ENCODE results near the gene CAPNS1. TPM values are rescaled to one million over a fixed set of nuclear protein-coding genes. Genes with fewer than 3 reads are reported as not detected.

Gene CAPNS1
- total and polyA plus RNA-seq, 2 experiments from 2014 or later, result 199 to 320 TPM

DNA sequence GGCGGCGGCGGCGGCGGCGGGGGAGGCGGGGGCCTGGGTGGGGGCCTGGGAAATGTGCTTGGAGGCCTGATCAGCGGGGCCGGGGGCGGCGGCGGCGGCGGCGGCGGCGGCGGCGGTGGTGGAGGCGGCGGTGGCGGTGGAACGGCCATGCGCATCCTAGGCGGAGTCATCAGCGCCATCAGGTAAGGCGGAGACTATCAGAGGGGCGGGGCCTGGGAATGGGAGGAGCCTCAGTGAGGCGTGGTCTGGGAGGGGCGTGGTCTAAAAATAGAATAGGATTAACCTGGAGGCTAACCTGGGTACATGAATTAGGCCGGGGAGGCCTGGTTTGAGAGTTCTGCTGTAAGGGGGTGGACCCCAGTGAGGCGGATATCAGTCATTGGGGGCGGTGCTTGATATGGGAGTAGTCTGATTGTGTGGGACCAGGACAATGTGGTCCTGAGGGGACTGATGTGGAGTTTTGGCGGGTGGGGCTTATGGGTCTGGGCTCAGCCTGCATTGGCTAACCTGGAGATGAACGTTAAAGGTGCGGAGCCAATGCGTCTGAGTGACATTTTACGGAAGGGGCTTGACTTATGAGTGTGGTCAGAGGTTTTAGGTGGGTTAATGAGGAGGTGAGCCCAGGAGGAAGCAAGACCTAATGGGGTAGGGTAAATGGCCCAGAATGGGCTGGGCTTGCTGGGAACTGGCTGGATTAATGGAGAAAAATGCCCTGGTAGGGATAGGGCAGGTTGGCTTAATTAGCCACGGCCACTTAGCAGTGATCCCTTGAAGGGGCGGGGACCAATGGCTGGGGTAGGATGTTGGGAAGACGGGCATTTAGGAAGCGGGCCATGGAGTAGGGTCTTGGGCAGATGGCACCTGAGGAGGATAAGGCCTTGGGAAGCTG, 1.4 kb downstream of the CAPNS1 start:
- Histone ChIP-seq H3K4me1 (ENCODE audit: insufficient read depth) (no peaks in the 10 kb centered on the region), H3K27ac (peak overlapping the region; percentile 100), H3K9me3 (ENCODE audit: low read depth) (no peaks in the 10 kb centered on the region), H4K20me1 (ENCODE audit: insufficient read depth, poor library complexity, severe bottlenecking) (peaks cover 9% of the 10 kb centered on the region), H2AFZ (peak overlapping the region; percentile 62), H3K4me2 (peak overlapping the region; percentile 93), H3K9me2 (replicated peaks; ENCODE audit: insufficient read depth) (no peaks in the 10 kb centered on the region), H3K79me2 (peaks cover 25% of the 10 kb centered on the region), H3K4me3 (peak overlapping the region; percentile 98), H3K36me3 (replicated peaks; ENCODE audit: insufficient read depth, low read depth) (no peaks in the 10 kb centered on the region), H3K27me3 (no peaks in the 10 kb centered on the region)
- 25% methylated on average over 32 of the region's 42 CpGs for WGBS (ENCODE audit: low lambda C conversion rate, missing lambda C conversion rate)
- peak; percentile 94 for DNase-seq (ENCODE audit: low spot score)
- TF ChIP-seq EZH2phosphoT487 (IDR thresholded peaks at IDR 0.05; ENCODE audit: low read depth, severe bottlenecking, unreplicated experiment) (no peak), EZH2 (IDR thresholded peaks at IDR 0.05; ENCODE audit: borderline replicate concordance) (no peak)

- TF ChIP-seq EZH2 (IDR thresholded peaks at IDR 0.05; ENCODE audit: borderline replicate concordance) (no peak), EZH2phosphoT487 (IDR thresholded peaks at IDR 0.05; ENCODE audit: low read depth, severe bottlenecking, unreplicated experiment) (no peak)
- TF ChIP-seq, protein P1, sequence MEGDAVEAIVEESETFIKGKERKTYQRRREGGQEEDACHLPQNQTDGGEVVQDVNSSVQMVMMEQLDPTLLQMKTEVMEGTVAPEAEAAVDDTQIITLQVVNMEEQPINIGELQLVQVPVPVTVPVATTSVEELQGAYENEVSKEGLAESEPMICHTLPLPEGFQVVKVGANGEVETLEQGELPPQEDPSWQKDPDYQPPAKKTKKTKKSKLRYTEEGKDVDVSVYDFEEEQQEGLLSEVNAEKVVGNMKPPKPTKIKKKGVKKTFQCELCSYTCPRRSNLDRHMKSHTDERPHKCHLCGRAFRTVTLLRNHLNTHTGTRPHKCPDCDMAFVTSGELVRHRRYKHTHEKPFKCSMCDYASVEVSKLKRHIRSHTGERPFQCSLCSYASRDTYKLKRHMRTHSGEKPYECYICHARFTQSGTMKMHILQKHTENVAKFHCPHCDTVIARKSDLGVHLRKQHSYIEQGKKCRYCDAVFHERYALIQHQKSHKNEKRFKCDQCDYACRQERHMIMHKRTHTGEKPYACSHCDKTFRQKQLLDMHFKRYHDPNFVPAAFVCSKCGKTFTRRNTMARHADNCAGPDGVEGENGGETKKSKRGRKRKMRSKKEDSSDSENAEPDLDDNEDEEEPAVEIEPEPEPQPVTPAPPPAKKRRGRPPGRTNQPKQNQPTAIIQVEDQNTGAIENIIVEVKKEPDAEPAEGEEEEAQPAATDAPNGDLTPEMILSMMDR (IDR thresholded peaks at IDR 0.05; ENCODE audit: poor library complexity), result no peak
- Histone ChIP-seq H3K9me3 (ENCODE audit: low read depth) (no peaks in the 10 kb centered on the region), H3K79me2 (peaks cover 25% of the 10 kb centered on the region), H3K36me3 (replicated peaks; ENCODE audit: insufficient read depth, low read depth) (no peaks in the 10 kb centered on the region), H3K9me2 (replicated peaks; ENCODE audit: insufficient read depth) (no peaks in the 10 kb centered on the region), H3K4me2 (peak overlapping the region; percentile 93), H3K4me1 (ENCODE audit: insufficient read depth) (no peaks in the 10 kb centered on the region), H2AFZ (no peak overlapping the region), H3K4me3 (no peak overlapping the region), H3K27me3 (no peaks in the 10 kb centered on the region), H4K20me1 (ENCODE audit: insufficient read depth, poor library complexity, severe bottlenecking) (peaks cover 9% of the 10 kb centered on the region), H3K27ac (no peak overlapping the region)
- DNase-seq (ENCODE audit: low spot score), result no peak
- WGBS (ENCODE audit: low lambda C conversion rate, missing lambda C conversion rate), result 98% methylated on average over 8 of the region's 14 CpGs
Measured at GRCh38 chr19:36142046-36142445, 2.2 kb downstream of the CAPNS1 start.

DNA sequence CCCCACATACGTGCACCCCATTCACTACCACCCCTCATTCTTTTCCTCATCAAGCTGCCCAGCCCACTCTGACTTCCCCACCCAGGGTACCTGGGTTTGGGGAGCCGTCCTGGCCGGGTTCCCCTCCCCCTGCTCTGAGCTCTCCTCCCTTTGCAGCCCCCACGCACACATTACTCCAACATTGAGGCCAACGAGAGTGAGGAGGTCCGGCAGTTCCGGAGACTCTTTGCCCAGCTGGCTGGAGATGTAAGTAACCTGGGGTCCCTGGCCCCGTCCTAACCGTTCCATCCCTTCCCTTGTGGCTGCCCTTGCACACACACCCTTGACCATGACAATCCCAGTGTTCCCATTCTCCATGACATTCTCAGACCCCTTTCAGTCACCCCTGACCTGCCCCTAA, 2.6 kb downstream of the CAPNS1 start:
- Histone ChIP-seq H3K9me2 (replicated peaks; ENCODE audit: insufficient read depth) (no peaks in the 10 kb centered on the region), H3K27ac (no peak overlapping the region), H3K4me2 (no peak overlapping the region), H3K4me3 (no peak overlapping the region), H2AFZ (no peak overlapping the region), H3K9me3 (ENCODE audit: low read depth) (no peaks in the 10 kb centered on the region), H3K27me3 (no peaks in the 10 kb centered on the region), H3K36me3 (replicated peaks; ENCODE audit: insufficient read depth, low read depth) (no peaks in the 10 kb centered on the region), H3K4me1 (ENCODE audit: insufficient read depth) (no peaks in the 10 kb centered on the region), H3K79me2 (peaks cover 25% of the 10 kb centered on the region), H4K20me1 (ENCODE audit: insufficient read depth, poor library complexity, severe bottlenecking) (peaks cover 9% of the 10 kb centered on the region)
- no peak for DNase-seq (ENCODE audit: low spot score)
- WGBS (ENCODE audit: low lambda C conversion rate, missing lambda C conversion rate), result 97% methylated on average over 9 of the region's 9 CpGs
- TF ChIP-seq, protein P1 (IDR thresholded peaks at IDR 0.05; ENCODE audit: poor library complexity), result no peak
- TF ChIP-seq EZH2 (IDR thresholded peaks at IDR 0.05; ENCODE audit: borderline replicate concordance) (no peak), EZH2phosphoT487 (IDR thresholded peaks at IDR 0.05; ENCODE audit: low read depth, severe bottlenecking, unreplicated experiment) (no peak)

DNA sequence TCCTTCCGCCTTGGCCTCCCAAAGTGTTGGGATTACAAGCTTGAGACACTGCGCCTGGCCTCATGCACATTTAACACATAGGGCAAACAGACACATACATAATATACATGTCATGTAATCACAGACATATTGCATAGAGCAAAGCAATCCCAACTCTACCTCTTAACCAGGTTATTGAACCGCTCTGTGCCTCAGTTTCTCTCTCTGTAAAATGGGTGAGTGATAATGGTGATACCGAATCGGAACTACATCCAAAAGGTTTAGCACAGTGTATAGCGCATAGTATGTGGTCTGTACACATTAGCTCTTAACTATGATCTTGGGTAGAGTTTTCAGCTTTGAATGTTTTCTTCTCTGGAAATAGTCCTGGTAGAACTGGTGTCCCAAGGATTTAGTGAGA, 4.8 kb downstream of the CAPNS1 start:
- Histone ChIP-seq H3K36me3 (replicated peaks; ENCODE audit: insufficient read depth, low read depth) (no peaks in the 10 kb centered on the region), H3K9me3 (ENCODE audit: low read depth) (no peaks in the 10 kb centered on the region), H3K27ac (no peak overlapping the region), H3K9me2 (replicated peaks; ENCODE audit: insufficient read depth) (no peaks in the 10 kb centered on the region), H2AFZ (no peak overlapping the region), H3K27me3 (no peaks in the 10 kb centered on the region), H3K4me1 (ENCODE audit: insufficient read depth) (no peaks in the 10 kb centered on the region), H3K4me3 (no peak overlapping the region), H4K20me1 (ENCODE audit: insufficient read depth, poor library complexity, severe bottlenecking) (peaks cover 9% of the 10 kb centered on the region), H3K79me2 (peaks cover 25% of the 10 kb centered on the region), H3K4me2 (no peak overlapping the region)
- TF ChIP-seq EZH2 (IDR thresholded peaks at IDR 0.05; ENCODE audit: borderline replicate concordance), result no peak
- TF ChIP-seq, protein P1 (IDR thresholded peaks at IDR 0.05; ENCODE audit: poor library complexity), result no peak
- no peak for TF ChIP-seq EZH2phosphoT487 (IDR thresholded peaks at IDR 0.05; ENCODE audit: low read depth, severe bottlenecking, unreplicated experiment)
- WGBS (ENCODE audit: low lambda C conversion rate, missing lambda C conversion rate), result over 99% methylated on average over 6 of the region's 6 CpGs
- DNase-seq (ENCODE audit: low spot score), result no peak
